CD14-positive monocyte (primary cell): ENCODE data around the gene SV2B. TPM values are rescaled to one million over a fixed set of nuclear protein-coding genes. Genes with fewer than 3 reads are reported as not detected.

Experiments used
- DNase-seq, 3 donors: peaks; one replicate each; pipeline ENCODE4 v3.0.0-alpha.2; 2011 to 2022
- H2AFZ ChIP-seq: 2 replicates; pipeline ENCODE4 v1.6.0; 2012; ENCODE audit warnings: mild to moderate bottlenecking, low read depth, low read length, inconsistent platforms; ENCODE audit not compliant: insufficient read depth, poor library complexity, severe bottlenecking
- H3K27ac ChIP-seq, 2 donors: 1 replicate in 1 of 2; 2 replicates in 1 of 2; pipeline ENCODE4 v1.5.1; 2012 to 2013; ENCODE audit warnings: low read length in 2 of 2, control low read depth in 1 of 2, inconsistent platforms in 1 of 2, low read depth in 1 of 2, mild to moderate bottlenecking in 1 of 2
- H3K27me3 ChIP-seq, 2 donors: one replicate each; pipeline versions ENCODE4 v1.6.0 to v1.6.1; 2011 to 2013; ENCODE audit warnings: low read length in 2 of 2; ENCODE audit not compliant: control insufficient read depth in 2 of 2, insufficient read depth in 2 of 2
- H3K36me3 ChIP-seq, 2 donors: replicated peaks in 1 of 2; 1 replicate in 1 of 2; 2 replicates in 1 of 2; pipeline versions ENCODE4 v1.5.1 to v1.6.1; 2012 to 2013; ENCODE audit warnings: low read length in 2 of 2, control low read depth in 1 of 2, inconsistent platforms in 1 of 2, mild to moderate bottlenecking in 1 of 2; ENCODE audit not compliant: insufficient read depth in 2 of 2, control insufficient read depth in 1 of 2
- H3K4me1 ChIP-seq, 2 donors: 1 replicate in 1 of 2; 2 replicates in 1 of 2; pipeline versions ENCODE4 v1.5.1 to v1.6.1; 2012 to 2013; ENCODE audit warnings: low read length in 2 of 2, control low read depth in 1 of 2, inconsistent platforms in 1 of 2, mild to moderate bottlenecking in 1 of 2, moderate library complexity in 1 of 2; ENCODE audit not compliant: insufficient read depth in 2 of 2, control insufficient read depth in 1 of 2
- H3K4me2 ChIP-seq: replicated peaks from 2 replicates; pipeline ENCODE3; 2012; ENCODE audit warnings: low read length, moderate library complexity, mild to moderate bottlenecking; ENCODE audit not compliant: poor library complexity, severe bottlenecking; ENCODE audit errors: extremely low read depth
- H3K4me3 ChIP-seq, 3 experiments: fragments of 200-600 bp in 1 of 3; sonication (generic) in 1 of 3; replicated peaks in 1 of 3; 1 replicate in 2 of 3; 2 replicates in 1 of 3; pipeline ENCODE4 v1.5.1; 2011 to 2013; ENCODE audit warnings: low read length in 3 of 3, mild to moderate bottlenecking in 3 of 3, control low read depth in 2 of 3, low read depth in 2 of 3, inconsistent platforms in 1 of 3, moderate library complexity in 1 of 3
- H3K79me2 ChIP-seq: 2 replicates; pipeline ENCODE4 v1.6.0; 2012; ENCODE audit warnings: mild to moderate bottlenecking, control low read depth, inconsistent platforms, low read length, moderate library complexity; ENCODE audit not compliant: insufficient read depth
- H3K9ac ChIP-seq: 2 replicates; pipeline ENCODE4 v1.6.0; 2017; ENCODE audit warnings: low read length, mild to moderate bottlenecking; ENCODE audit not compliant: insufficient read depth, poor library complexity, severe bottlenecking
- H3K9me3 ChIP-seq, 2 donors: replicated peaks in 1 of 2; 1 replicate in 1 of 2; 2 replicates in 1 of 2; pipeline versions ENCODE4 v1.5.1 to v1.6.1; 2012 to 2013; ENCODE audit warnings: low read length in 2 of 2, control low read depth in 1 of 2; ENCODE audit not compliant: control insufficient read depth in 1 of 2, insufficient read depth in 1 of 2
- H4K20me1 ChIP-seq: 2 replicates; pipeline ENCODE4 v1.6.0; 2012; ENCODE audit warnings: mild to moderate bottlenecking, low read length, control low read depth, moderate library complexity; ENCODE audit not compliant: insufficient read depth
- H3K27ac Mint-ChIP-seq, 7 donors: one replicate each; pipeline ENCODE4 v1.8.0; 2020; ENCODE audit warnings: mild to moderate bottlenecking in 7 of 7, mixed read lengths in 7 of 7, moderate library complexity in 6 of 7, inconsistent platforms in 2 of 7
- H3K27me3 Mint-ChIP-seq, 3 donors: one replicate each; pipeline ENCODE4 v1.8.0; 2021 to 2022; ENCODE audit warnings: low read depth in 3 of 3, mild to moderate bottlenecking in 3 of 3, mixed read lengths in 3 of 3, moderate library complexity in 3 of 3, inconsistent platforms in 1 of 3
- H3K36me3 Mint-ChIP-seq, 2 donors: one replicate each; pipeline ENCODE4 v1.8.0; 2020; ENCODE audit warnings: mixed read lengths in 2 of 2, inconsistent platforms in 1 of 2, mild to moderate bottlenecking in 1 of 2
- H3K4me1 Mint-ChIP-seq: one replicate; pipeline ENCODE4 v1.8.0; 2020; ENCODE audit warnings: mild to moderate bottlenecking, mixed read lengths
- H3K4me3 Mint-ChIP-seq, 2 donors: one replicate each; pipeline ENCODE4 v1.8.0; 2020; ENCODE audit warnings: mild to moderate bottlenecking in 2 of 2, mixed read lengths in 2 of 2, moderate library complexity in 1 of 2
- H3K9me3 Mint-ChIP-seq, 7 donors: one replicate each; pipeline ENCODE4 v1.8.0; 2020 to 2022; ENCODE audit warnings: mixed read lengths in 7 of 7, mild to moderate bottlenecking in 6 of 7, moderate library complexity in 6 of 7, inconsistent platforms in 2 of 7
- WGBS: methylation state at CpG from one replicate; pipeline ENCODE4 v1.1.5; 2013; ENCODE audit warnings: missing lambda C conversion rate; ENCODE audit not compliant: insufficient coverage; 5-methylcytosine and 5-hydroxymethylcytosine counted together
- intact Hi-C, 2 donors: fragments of 100-400 bp; cut with micrococcal nuclease; formaldehyde crosslinking; loops; one replicate each; pipeline versions ENCODE4 v1.15.0 to v1.15.1; 2023
- polyA plus RNA-seq, 3 donors: library from polyadenylated mRNA; depleted of rRNA in 1 of 3; unstranded in 2 of 3; stranded (reverse) in 1 of 3; fragments of 300-500 nt in 2 of 3; fragments of >200 nt in 1 of 3; fragmentation: Illumina TruSeq in 2 of 3; gene quantifications; 1 replicate in 2 of 3; 2 replicates in 1 of 3; pipeline ENCODE4 v1.2.3, GENCODE V29; 2012 to 2021
- TF ChIP-seq, protein P1 (sequence below): fragments of 200-600 bp; IDR thresholded peaks from one replicate; pipeline ENCODE4 v1.8.0; 2022; ENCODE audit warnings: antibody characterized with exemption, mild to moderate bottlenecking

SV2B gene
- polyA plus RNA-seq, 3 donors = not detected

DNA sequence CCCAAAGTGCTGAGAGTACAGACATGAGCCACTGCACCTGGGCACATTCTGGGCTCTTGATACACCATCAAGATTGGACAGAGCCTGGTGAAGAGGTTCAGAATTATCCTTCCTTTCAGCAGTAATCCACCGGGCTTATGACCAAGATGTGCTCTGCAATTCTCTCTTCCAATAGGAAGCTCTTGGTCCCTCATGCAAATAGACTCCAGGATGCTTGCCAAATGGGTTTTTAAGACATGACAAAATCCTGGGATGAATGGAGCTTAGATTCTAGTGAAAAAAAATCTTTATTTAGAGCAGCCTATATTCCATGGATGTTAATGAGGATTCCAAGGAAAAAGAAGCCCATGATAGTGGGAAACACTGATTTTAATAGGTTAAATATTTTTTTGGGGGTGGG is 119.1 kb downstream of the SV2B start:
- Mint-ChIP-seq H3K27me3 (peaks cover 6 to 16% (median 15%) of the 10 kb centered on the region in 3 donors), H3K27ac (no peak overlapping the region), H3K9me3 (peaks cover 0 to 2% (median 0%) of the 10 kb centered on the region in 7 donors), H3K4me1 (peaks cover 5% of the 10 kb centered on the region), H3K4me3 (no peak overlapping the region), H3K36me3 (no peaks in the 10 kb centered on the region)
- Histone ChIP-seq H3K9me3 (no peaks in the 10 kb centered on the region), H3K4me3 (no peak overlapping the region), H2AFZ (no peak overlapping the region), H4K20me1 (no peaks in the 10 kb centered on the region), H3K36me3 (no peaks in the 10 kb centered on the region), H3K4me2 (no peak overlapping the region), H3K79me2 (no peaks in the 10 kb centered on the region), H3K9ac (no peak overlapping the region), H3K27me3 (peaks cover 7 to 8% of the 10 kb centered on the region in 2 donors), H3K27ac (no peak overlapping the region), H3K4me1 (no peaks in the 10 kb centered on the region)
- TF ChIP-seq, protein P1, sequence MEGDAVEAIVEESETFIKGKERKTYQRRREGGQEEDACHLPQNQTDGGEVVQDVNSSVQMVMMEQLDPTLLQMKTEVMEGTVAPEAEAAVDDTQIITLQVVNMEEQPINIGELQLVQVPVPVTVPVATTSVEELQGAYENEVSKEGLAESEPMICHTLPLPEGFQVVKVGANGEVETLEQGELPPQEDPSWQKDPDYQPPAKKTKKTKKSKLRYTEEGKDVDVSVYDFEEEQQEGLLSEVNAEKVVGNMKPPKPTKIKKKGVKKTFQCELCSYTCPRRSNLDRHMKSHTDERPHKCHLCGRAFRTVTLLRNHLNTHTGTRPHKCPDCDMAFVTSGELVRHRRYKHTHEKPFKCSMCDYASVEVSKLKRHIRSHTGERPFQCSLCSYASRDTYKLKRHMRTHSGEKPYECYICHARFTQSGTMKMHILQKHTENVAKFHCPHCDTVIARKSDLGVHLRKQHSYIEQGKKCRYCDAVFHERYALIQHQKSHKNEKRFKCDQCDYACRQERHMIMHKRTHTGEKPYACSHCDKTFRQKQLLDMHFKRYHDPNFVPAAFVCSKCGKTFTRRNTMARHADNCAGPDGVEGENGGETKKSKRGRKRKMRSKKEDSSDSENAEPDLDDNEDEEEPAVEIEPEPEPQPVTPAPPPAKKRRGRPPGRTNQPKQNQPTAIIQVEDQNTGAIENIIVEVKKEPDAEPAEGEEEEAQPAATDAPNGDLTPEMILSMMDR = no peak
- DNase-seq = no peak
- 80% methylated on average over 1 of the region's 1 CpG for WGBS
- intact Hi-C loops = no loop called here

DNA sequence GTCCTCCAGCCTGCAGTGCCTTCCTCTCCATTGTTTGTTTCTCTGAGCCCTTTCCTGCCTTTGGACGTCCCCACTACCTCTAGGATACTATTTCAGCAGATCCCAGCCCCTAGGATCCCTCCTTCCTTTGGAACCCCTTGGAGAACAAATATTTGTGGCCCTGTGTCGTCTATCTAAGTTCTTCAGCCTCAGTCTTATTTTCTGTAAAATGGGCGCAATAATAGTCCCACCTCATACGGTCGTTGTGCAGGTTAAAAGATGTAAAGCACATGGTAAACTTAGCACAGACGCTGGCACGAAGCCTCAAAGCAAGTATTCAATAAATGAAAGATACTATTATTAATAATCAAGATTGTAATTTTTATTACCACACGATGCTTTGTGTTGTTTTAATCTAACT is 122.0 kb downstream of the SV2B start:
- Mint-ChIP-seq H3K36me3 (no peaks in the 10 kb centered on the region), H3K27me3 (peaks cover 5 to 15% (median 8%) of the 10 kb centered on the region in 3 donors), H3K4me1 (no peaks in the 10 kb centered on the region), H3K4me3 (no peak overlapping the region), H3K27ac (no peak overlapping the region), H3K9me3 (no peaks in the 10 kb centered on the region)
- Histone ChIP-seq H3K36me3 (no peaks in the 10 kb centered on the region), H3K27ac (no peak overlapping the region), H3K27me3 (peaks cover 6 to 7% of the 10 kb centered on the region in 2 donors), H3K4me1 (no peaks in the 10 kb centered on the region), H3K79me2 (no peaks in the 10 kb centered on the region), H3K9me3 (no peaks in the 10 kb centered on the region), H2AFZ (no peak overlapping the region), H3K4me2 (no peak overlapping the region), H3K9ac (no peak overlapping the region), H4K20me1 (no peaks in the 10 kb centered on the region), H3K4me3 (no peak overlapping the region)
- intact Hi-C loops = no loop called here
- no peak for DNase-seq
- 94% methylated on average over 2 of the region's 8 CpGs for WGBS
- TF ChIP-seq, protein P1 = no peak
